Measurements from ENCODE around the gene PSMA8.

- TF ChIP-seq TOX (CRISPR knock-in tag; IDR thresholded peaks at IDR 0.05; ENCODE audit: borderline replicate concordance) (no peak), ZFP3 (CRISPR knock-in tag; IDR thresholded peaks at IDR 0.05) (no peak), CREB5 (CRISPR knock-in tag; IDR thresholded peaks at IDR 0.05; ENCODE audit: low read depth) (no peak), OSR1 (CRISPR knock-in tag; IDR thresholded peaks at IDR 0.05) (no peak), PATZ1 (CRISPR knock-in tag; IDR thresholded peaks at IDR 0.05; ENCODE audit: borderline replicate concordance) (no peak), CSDC2 (CRISPR knock-in tag; IDR thresholded peaks at IDR 0.05) (no peak)
Measured at GRCh38 chr18:26103579-26103978, 30.1 kb upstream of the PSMA8 start.

Data from SK-N-SH treated with all-trans-retinoic acid at 6 μM for 48 hours (cell line).